ENCODE measurements around the gene DNAJC16.

DNA sequence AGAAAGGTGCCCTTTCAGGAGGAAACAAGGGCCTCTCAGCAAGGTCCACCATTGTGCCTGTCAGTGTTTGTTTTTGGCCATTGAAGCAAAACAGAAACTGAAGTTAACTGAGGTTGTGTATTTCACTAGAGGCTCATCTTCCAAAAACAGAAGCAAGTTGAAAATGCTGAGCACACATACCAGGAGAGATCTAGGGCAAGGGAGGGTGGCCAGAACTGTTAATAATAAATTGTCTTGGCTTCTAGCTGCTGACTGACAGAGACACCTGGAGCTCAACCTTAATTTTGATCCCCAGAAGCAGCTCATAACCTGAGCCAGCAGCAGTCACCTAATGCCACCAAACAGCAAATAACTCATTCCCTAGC, 53.0 kb downstream of the DNAJC16 start:
- TF ChIP-seq CTCF (conservative IDR thresholded peaks at IDR 0.05) (no peak), ZFX (IDR thresholded peaks at IDR 0.05) (no peak)

Measured in C4-2B (cell line).